HG03103 (cell line): ENCODE results near the gene PARD6A.

ENCODE experiments used
- ATAC-seq: cut with Tn5 transposase; IDR thresholded peaks from one replicate; pipeline ENCODE4 v1.9.1; 2021; ENCODE audit warnings: low read depth; ENCODE audit not compliant: unreplicated experiment

Gene PARD6A

DNA sequence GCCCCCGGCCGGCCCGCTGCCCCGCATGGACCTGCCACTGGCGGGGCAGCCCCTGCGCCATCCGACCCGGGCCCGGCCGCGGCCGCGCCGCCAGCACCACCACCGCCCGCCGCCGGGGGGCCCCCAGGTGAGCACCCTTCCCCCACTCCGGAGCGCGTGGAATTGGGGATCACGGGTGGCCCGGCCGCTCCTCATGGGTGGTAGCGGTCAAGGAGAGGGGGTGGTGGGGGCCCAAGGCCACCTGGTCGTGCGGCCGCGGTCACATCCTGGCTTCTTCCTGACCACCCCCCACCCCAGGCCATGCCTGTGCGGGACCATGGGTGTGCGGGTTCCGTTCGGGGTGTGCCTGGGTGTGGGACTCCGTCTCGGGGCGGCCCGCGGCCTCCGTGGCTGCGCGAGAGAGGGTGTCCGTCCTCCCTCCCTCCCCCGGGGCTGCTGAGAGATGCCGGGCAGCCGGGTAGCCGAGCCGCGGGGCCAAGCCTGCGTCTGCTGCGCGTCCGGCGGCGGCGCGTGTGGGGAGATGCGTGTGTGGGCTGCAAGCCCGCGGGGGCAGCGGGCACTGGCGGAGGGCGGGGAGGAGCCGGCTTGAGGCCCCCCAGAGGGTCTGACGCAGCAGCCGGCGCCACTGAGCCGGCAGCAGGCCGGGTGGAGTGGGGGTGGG is 7.5 kb upstream of the PARD6A start:
- ATAC-seq, result no peak

DNA sequence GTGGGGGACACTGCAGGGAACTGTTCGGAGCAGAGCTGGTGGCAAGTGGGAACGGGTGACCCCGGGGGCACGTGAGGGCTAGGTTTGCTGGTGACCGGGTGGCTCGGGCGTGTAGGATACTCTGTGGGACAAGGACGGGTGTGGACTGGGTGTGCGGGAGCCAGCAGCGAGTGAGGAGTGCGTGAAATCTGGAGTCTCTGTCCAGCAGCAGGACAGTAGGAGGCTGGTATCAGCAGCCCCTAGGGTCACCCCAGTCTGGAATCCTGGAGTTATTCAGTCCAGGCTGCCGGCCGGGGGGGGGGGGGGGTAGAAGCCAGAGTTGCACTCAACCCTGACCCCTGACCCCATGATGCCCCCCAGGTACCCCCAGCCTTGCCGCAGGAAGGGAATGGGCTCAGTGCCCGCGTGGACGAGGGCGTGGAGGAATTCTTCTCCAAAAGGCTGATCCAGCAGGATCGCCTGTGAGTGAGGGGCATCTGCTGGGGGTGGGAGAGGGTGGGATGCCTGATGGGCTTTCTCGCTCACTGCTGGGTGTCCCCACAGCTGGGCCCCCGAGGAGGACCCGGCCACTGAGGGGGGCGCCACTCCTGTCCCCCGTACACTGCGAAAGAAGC is 6.9 kb upstream of the PARD6A start:
- no peak for ATAC-seq

GRCh38 chr16:67654403-67654911 is 6.3 kb upstream of the PARD6A start:
- no peak for ATAC-seq

- ATAC-seq, result no peak
These were observed 5.4 kb upstream of the PARD6A start for GRCh38 chr16:67655363-67655762.

- ATAC-seq, result no peak
These were observed 4.3 kb upstream of the PARD6A start for GRCh38 chr16:67656344-67657016.

GRCh38 chr16:67657017-67657608 is 3.6 kb upstream of the PARD6A start:
- no peak for ATAC-seq

GRCh38 chr16:67657751-67658518 is 2.8 kb upstream of the PARD6A start:
- ATAC-seq, result no peak

GRCh38 chr16:67658849-67659674 is 1.7 kb upstream of the PARD6A start:
- ATAC-seq, result no peak

DNA sequence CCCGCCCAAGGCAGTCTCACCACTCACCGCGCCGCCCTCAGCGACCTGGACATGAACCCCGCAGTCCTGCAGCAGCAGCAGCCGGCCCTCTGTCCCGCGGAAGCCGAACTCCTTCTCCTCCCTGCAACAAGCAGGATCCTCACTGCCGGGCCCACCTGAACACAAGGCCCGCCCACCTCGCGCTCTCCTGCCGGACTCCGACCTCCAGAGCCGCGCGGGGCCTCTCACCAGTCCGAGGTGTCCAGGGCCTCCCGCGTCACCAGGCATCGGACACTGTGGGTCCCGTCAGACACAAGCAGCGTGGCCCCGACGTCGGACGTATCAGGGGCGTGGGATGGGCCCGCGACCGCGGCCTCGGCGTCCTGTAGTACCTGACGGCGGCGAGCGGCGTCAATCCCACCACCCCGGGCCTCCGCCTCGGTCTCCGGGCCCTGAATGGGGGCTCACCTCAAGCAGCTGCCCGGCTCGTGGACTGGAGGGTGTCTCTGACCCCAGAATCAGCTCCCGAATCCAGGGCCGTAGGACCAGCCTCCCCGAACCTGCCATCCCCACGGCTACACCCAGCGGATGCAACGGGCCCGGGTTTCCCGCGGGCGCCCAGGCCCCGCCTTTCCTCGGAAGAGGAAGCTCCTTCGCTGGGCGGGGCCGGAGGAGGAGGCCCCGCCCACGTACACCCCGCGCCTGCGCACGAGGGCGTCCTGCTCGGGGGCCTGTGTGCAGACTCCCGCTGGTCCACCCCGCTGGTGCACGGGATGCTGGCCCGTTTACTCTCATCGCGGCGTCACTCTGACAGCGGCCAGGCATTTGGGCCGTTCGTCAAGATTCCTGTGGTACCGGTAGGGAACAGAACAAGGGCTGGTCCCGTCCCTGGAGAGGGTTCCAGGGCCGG is 841 bp upstream of the PARD6A start, which contains the start of gene ACD:
TSS of gene ACD (minus strand) at position 586 of the 889 bp plus-strand sequence. CDS start at position 546, 40 bp downstream.
- ATAC-seq, result peak; percentile 49

GRCh38 chr16:67661101-67661761 is 471 bp downstream of the PARD6A start:
- no peak for ATAC-seq

- ATAC-seq, result no peak
These were observed 1.3 kb downstream of the PARD6A start for GRCh38 chr16:67661886-67662652.

DNA sequence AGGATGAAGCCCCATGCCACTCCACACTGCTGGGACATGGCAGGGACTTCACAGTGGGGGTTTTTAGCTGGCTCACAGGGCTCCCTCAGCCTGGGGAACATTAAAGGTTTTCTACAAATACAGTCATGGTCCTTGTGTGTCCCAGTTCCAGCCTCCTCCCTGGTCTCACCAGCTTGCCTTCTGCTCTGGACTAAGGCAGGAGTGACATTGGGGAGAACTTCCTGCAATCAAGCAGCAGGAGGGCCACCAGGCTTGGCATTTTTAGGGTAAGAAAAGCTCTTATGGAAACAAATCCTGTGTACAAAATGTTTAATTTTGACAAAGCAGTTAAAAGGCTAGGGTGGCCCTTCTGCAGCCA is 1.9 kb downstream of the PARD6A start:
- ATAC-seq, result no peak

DNA sequence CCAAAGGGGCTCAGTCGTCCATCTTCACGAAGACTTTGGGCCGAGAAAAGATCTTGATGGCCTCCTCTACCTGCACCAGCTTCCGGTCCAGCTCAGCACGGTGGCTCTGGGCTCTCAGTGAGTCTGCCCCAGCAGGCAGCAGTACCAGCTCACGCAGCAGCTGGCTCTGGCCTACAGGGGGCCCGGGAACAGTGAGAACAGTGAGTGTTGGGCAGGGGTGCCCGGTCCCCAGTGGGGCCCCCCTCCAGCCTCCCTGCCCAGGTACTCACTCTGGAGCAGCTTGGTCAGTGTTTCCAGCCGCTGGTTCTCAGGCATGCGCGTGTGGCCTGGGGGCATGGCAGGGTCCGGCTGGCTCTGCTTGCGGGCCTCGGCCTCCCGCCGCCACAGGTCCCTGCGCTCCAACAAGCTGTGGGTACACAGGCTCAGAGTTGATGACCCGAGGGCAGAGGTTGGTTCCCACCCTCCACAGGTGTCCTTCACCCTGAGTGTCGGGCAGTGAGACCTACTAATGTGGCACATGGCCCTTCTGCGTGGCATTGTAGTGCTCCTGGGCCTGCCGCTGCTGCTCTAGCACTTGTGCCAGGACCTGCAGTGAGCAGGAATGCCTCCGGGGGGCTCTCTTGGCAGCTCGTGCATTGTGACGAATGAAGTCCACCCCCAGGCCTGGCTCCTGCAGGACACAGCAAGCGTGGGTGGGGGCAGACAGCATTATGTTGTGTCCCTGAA is 2.6 kb downstream of the PARD6A start:
- ATAC-seq, result no peak

GRCh38 chr16:67663877-67664222 is 3.1 kb downstream of the PARD6A start:
- no peak for ATAC-seq

DNA sequence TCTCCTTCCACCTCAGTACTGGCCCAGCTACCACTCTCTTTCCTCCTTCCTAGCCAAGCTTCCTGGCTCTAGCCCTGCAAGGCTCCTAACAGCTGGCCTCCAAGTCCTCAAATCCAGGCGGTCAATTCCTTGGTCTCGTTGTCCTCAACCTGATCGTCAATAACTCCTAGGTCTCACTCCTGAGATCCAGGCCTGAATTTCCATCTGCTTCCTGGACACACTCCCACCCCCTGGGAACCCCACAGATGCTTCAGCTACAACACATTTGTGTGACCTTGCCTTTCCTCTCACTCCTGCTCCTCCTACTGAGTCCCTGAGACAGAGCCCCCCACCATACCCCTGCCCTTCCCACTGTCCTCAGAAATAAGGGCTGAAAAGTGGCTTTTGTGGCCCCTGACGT is 3.5 kb downstream of the PARD6A start:
- ATAC-seq, result no peak

GRCh38 chr16:67664871-67665270 is 4.1 kb downstream of the PARD6A start:
- no peak for ATAC-seq

DNA sequence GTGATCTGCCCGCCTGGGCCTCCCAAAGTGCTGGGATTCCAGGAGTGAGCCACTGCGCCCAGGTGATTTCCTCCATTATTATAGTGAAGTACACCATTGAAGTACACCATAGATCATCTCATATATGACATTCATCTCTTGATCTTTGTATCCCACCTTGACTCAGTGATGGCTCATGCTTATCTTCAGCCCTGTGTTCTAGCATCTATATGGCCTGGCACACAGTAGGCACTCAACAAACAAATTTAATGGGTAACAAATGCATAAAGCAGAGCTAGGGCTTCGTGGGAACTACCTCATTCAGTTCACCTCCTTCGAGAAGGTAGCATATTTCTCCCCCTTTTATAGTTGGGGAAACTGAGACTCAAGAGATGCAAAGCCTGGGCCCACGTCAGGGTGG is 4.8 kb downstream of the PARD6A start:
- ATAC-seq, result no peak
